Loucy (cell line): ENCODE data around the gene IL10RB.

ENCODE experiments used
- CTCF ChIP-seq: fragments of 200-600 bp; sonication (generic); conservative IDR thresholded peaks from 2 replicates; pipeline ENCODE4 v1.5.1; 2014; ENCODE audit warnings: mild to moderate bottlenecking, antibody characterized with exemption, low read length
- EZH2phosphoT487 ChIP-seq: fragments of 200-600 bp; IDR thresholded peaks from 2 replicates; pipeline ENCODE4 v1.6.1; 2018; ENCODE audit warnings: antibody characterized with exemption, mild to moderate bottlenecking, moderate library complexity, borderline replicate concordance

- TF ChIP-seq CTCF (no peak), EZH2phosphoT487 (no peak)
Observed at GRCh38 chr21:33289199-33289819, 23.1 kb downstream of the IL10RB start.
